Ishikawa (cell line): ENCODE measurements around the gene SERINC5.

Experiments used
- CEBPB ChIP-seq: IDR thresholded peaks from 2 replicates; pipeline ENCODE4 v1.6.1; 2012
- CREB1 ChIP-seq: IDR thresholded peaks from 2 replicates; pipeline ENCODE4 v1.6.1; 2012; ENCODE audit warnings: low read depth
- EGR1 ChIP-seq: IDR thresholded peaks from 2 replicates; pipeline ENCODE4 v1.6.1; 2012
- EP300 ChIP-seq: IDR thresholded peaks from 2 replicates; pipeline ENCODE4 v1.6.1; 2012; ENCODE audit warnings: borderline replicate concordance
- FOXM1 ChIP-seq: IDR thresholded peaks from 2 replicates; pipeline ENCODE4 v1.6.1; 2012; ENCODE audit warnings: low read depth, borderline replicate concordance
- MAX ChIP-seq: IDR thresholded peaks from 2 replicates; pipeline ENCODE4 v1.6.1; 2012
- NFIC ChIP-seq: IDR thresholded peaks from 2 replicates; pipeline ENCODE4 v1.6.1; 2012
- RAD21 ChIP-seq: IDR thresholded peaks from 2 replicates; pipeline ENCODE4 v1.6.1; 2012; ENCODE audit warnings: low read depth
- REST ChIP-seq: IDR thresholded peaks from 2 replicates; pipeline ENCODE4 v1.6.1; 2012; ENCODE audit warnings: low read depth, mild to moderate bottlenecking
- TAF1 ChIP-seq: IDR thresholded peaks from 2 replicates; pipeline ENCODE4 v1.6.1; 2012; ENCODE audit warnings: low read depth, mild to moderate bottlenecking
- TCF12 ChIP-seq: IDR thresholded peaks from 2 replicates; pipeline ENCODE4 v1.6.1; 2012; ENCODE audit warnings: low read depth
- TEAD4 ChIP-seq: IDR thresholded peaks from 2 replicates; pipeline ENCODE4 v1.6.1; 2012
- USF1 ChIP-seq: IDR thresholded peaks from 2 replicates; pipeline ENCODE4 v1.6.1; 2012
- YY1 ChIP-seq: IDR thresholded peaks from 2 replicates; pipeline ENCODE4 v1.6.1; 2012; ENCODE audit warnings: low read depth
- ZBTB7A ChIP-seq: IDR thresholded peaks from 2 replicates; pipeline ENCODE4 v1.6.1; 2012; ENCODE audit warnings: low read depth

The SERINC5 gene

GRCh38 chr5:80140496-80140895 is 115.4 kb downstream of the SERINC5 start:
- TF ChIP-seq TCF12 (no peak), FOXM1 (no peak), EGR1 (no peak), TEAD4 (no peak), NFIC (no peak), EP300 (no peak), TAF1 (no peak), YY1 (no peak), RAD21 (no peak), USF1 (no peak), REST (no peak), MAX (no peak), CREB1 (no peak)

GRCh38 chr5:80139466-80139972 is 116.3 kb downstream of the SERINC5 start:
- TF ChIP-seq REST: no peak
- TF ChIP-seq TEAD4: no peak
- no peak for TF ChIP-seq CREB1
- TF ChIP-seq TCF12: no peak
- no peak for TF ChIP-seq TAF1
- TF ChIP-seq CEBPB: no peak
- no peak for TF ChIP-seq USF1
- TF ChIP-seq ZBTB7A: no peak
- no peak for TF ChIP-seq RAD21
- no peak for TF ChIP-seq MAX
- TF ChIP-seq NFIC: no peak
- TF ChIP-seq EP300: no peak
- no peak for TF ChIP-seq FOXM1
- TF ChIP-seq YY1: no peak
- TF ChIP-seq EGR1: no peak

- TF ChIP-seq REST (no peak), MAX (no peak), TEAD4 (no peak), TAF1 (no peak), ZBTB7A (no peak), YY1 (no peak), USF1 (no peak), RAD21 (no peak), CREB1 (no peak)
Observed at GRCh38 chr5:80138486-80138885, 117.4 kb downstream of the SERINC5 start.

GRCh38 chr5:80134876-80135275 is 121.0 kb downstream of the SERINC5 start:
- TF ChIP-seq ZBTB7A (no peak), TAF1 (no peak), RAD21 (no peak), CEBPB (no peak), YY1 (no peak), REST (no peak), CREB1 (no peak), EP300 (no peak), FOXM1 (no peak), TEAD4 (no peak), MAX (no peak), EGR1 (no peak)
